GM18508 (cell line): ENCODE data around the gene HOXD4.

Experiments
- ATAC-seq: cut with Tn5 transposase; IDR thresholded peaks from one replicate; pipeline ENCODE4 v1.9.1; 2021; ENCODE audit warnings: moderate number of reproducible peaks; ENCODE audit not compliant: insufficient read depth, unreplicated experiment

Gene HOXD4

GRCh38 chr2:176124947-176125771, 26.2 kb upstream of the HOXD4 start:
- ATAC-seq = no peak

GRCh38 chr2:176125772-176126054, 25.6 kb upstream of the HOXD4 start:
- no peak for ATAC-seq

- ATAC-seq = no peak
Measured at GRCh38 chr2:176126929-176127773, 24.2 kb upstream of the HOXD4 start.

- no peak for ATAC-seq
Measured at GRCh38 chr2:176127774-176128072, 23.6 kb upstream of the HOXD4 start.

GRCh38 chr2:176128172-176128981, 23.0 kb upstream of the HOXD4 start:
- no peak for ATAC-seq

- ATAC-seq = no peak
Measured at GRCh38 chr2:176128982-176129796, 22.2 kb upstream of the HOXD4 start, which contains the start of gene HOXD8. Gene HOXD8 (plus strand): TSS chr2:176129705. CDS start chr2:176130367, 662 bp downstream.

- ATAC-seq = no peak
Measured at GRCh38 chr2:176129813-176130146, 21.6 kb upstream of the HOXD4 start.

- no peak for ATAC-seq
Measured at GRCh38 chr2:176130147-176130956, 21.0 kb upstream of the HOXD4 start.

- no peak for ATAC-seq
Measured at GRCh38 chr2:176130957-176131847, 20.1 kb upstream of the HOXD4 start.

GRCh38 chr2:176131848-176132158, 19.5 kb upstream of the HOXD4 start:
- ATAC-seq = no peak

GRCh38 chr2:176132205-176133171, 18.9 kb upstream of the HOXD4 start:
- ATAC-seq = no peak

GRCh38 chr2:176133389-176133788, 18.0 kb upstream of the HOXD4 start:
- no peak for ATAC-seq

- ATAC-seq = no peak
Measured at GRCh38 chr2:176134035-176134434, 17.3 kb upstream of the HOXD4 start.

- no peak for ATAC-seq
Measured at GRCh38 chr2:176135035-176135440, 16.3 kb upstream of the HOXD4 start.

GRCh38 chr2:176136374-176137251, 14.7 kb upstream of the HOXD4 start:
- ATAC-seq = no peak

- no peak for ATAC-seq
Measured at GRCh38 chr2:176137252-176137580, 14.1 kb upstream of the HOXD4 start.

- no peak for ATAC-seq
Measured at GRCh38 chr2:176137906-176138305, 13.4 kb upstream of the HOXD4 start.
